Endothelial cell of umbilical vein (primary cell): Measurements from ENCODE around the gene CDC14B. TPM values are rescaled to one million over a fixed set of nuclear protein-coding genes. Genes with fewer than 3 reads are reported as not detected.

ENCODE experiments used
- BruUV-seq: library from RNA; stranded (reverse); fragments of 400-500 nt; replicated peaks from 2 replicates; lab custom pipeline; 2021; lab: Mats Ljungman, UMichigan
- CTCF ChIA-PET: fragments of 300-600, 350-600 bp; sonication (Branson Sonifier 250); formaldehyde crosslinking; loops from one replicate; lab custom pipeline; 2021; ENCODE audit warnings: antibody characterized with exemption, inconsistent platforms; lab: Charles Lee
- POLR2A ChIA-PET: fragments of 300-600, 350-600 bp; sonication (Branson Sonifier 250); formaldehyde crosslinking; loops from one replicate; lab custom pipeline; 2021; ENCODE audit warnings: antibody characterized with exemption, inconsistent platforms; lab: Charles Lee
- DNase-seq: peaks from one replicate; pipeline ENCODE4 v3.0.0-alpha.2; 2011; ENCODE audit warnings: low read depth, low spot score
- FAIRE-seq: peaks from 2 replicates; lab custom pipeline; 2011; peaks lifted over from hg19 to GRCh38; lab: Jason Lieb, UNC
- H2AFZ ChIP-seq: 2 replicates; pipeline ENCODE4 v1.6.0; 2012; ENCODE audit warnings: low read depth, low read length, control low read depth, inconsistent platforms
- H3K27ac ChIP-seq: 2 replicates; pipeline ENCODE4 v1.5.1; 2011; ENCODE audit warnings: low read depth, mild to moderate bottlenecking, control low read depth, low read length, moderate library complexity; ENCODE audit not compliant: insufficient read depth
- H3K27me3 ChIP-seq, 2 experiments: 2 replicates each; pipeline versions ENCODE4 v1.6.0 to v1.6.1; 2011; ENCODE audit warnings: low read length in 2 of 2, mixed read lengths in 1 of 2; ENCODE audit not compliant: control insufficient read depth in 2 of 2, insufficient read depth in 2 of 2
- H3K36me3 ChIP-seq, 2 experiments: 2 replicates in 1 of 2; 3 replicates in 1 of 2; pipeline ENCODE4 v1.5.1; 2011; ENCODE audit warnings: low read length in 2 of 2, mild to moderate bottlenecking in 1 of 2, moderate library complexity in 1 of 2; ENCODE audit not compliant: control insufficient read depth in 2 of 2, insufficient read depth in 2 of 2; ENCODE audit errors: extremely low read depth in 1 of 2
- H3K4me1 ChIP-seq: 3 replicates; pipeline ENCODE4 v1.5.1; 2011; ENCODE audit warnings: mild to moderate bottlenecking, low read length; ENCODE audit not compliant: control insufficient read depth, insufficient read depth; ENCODE audit errors: extremely low read depth
- H3K4me2 ChIP-seq: 2 replicates; pipeline ENCODE4 v1.6.1; 2011; ENCODE audit warnings: low read length, control low read depth, mixed read lengths; ENCODE audit not compliant: insufficient read depth
- H3K4me3 ChIP-seq, 3 experiments: fragments of 200-600 bp in 1 of 3; sonication (generic), shearing (Covaris generic) in 1 of 3; replicated peaks in 1 of 3; 2 replicates each; pipeline ENCODE4 v1.5.1; 2011 to 2016; ENCODE audit warnings: control low read depth in 3 of 3, low read length in 3 of 3, mild to moderate bottlenecking in 2 of 3, inconsistent platforms in 1 of 3, low read depth in 1 of 3, moderate library complexity in 1 of 3; ENCODE audit not compliant: insufficient read depth in 1 of 3
- H3K79me2 ChIP-seq: 2 replicates; pipeline ENCODE4 v1.6.0; 2012; ENCODE audit warnings: low read length, inconsistent platforms; ENCODE audit not compliant: control insufficient read depth, insufficient read depth
- H3K9ac ChIP-seq: replicated peaks from 2 replicates; pipeline ENCODE3; 2011; ENCODE audit warnings: low read length, control low read depth; ENCODE audit not compliant: insufficient read depth; ENCODE audit errors: extremely low read depth
- H3K9me1 ChIP-seq: replicated peaks from 3 replicates; pipeline ENCODE4 v1.6.0; 2011; ENCODE audit warnings: mild to moderate bottlenecking, low read length; ENCODE audit not compliant: control insufficient read depth, insufficient read depth; ENCODE audit errors: extremely low read depth
- H3K9me3 ChIP-seq: replicated peaks from 2 replicates; pipeline ENCODE4 v1.5.1; 2012; ENCODE audit warnings: low read length, inconsistent platforms; ENCODE audit not compliant: control insufficient read depth, insufficient read depth
- H4K20me1 ChIP-seq: replicated peaks from 2 replicates; pipeline ENCODE3; 2011; ENCODE audit warnings: mild to moderate bottlenecking, low read length; ENCODE audit not compliant: control insufficient read depth, insufficient read depth; ENCODE audit errors: extremely low read depth
- CTCF ChIP-seq, 2 donors: IDR thresholded peaks; 1 replicate in 1 of 2; 2 replicates in 1 of 2; pipeline ENCODE4 v1.5.1; 2011; ENCODE audit warnings: low read length in 2 of 2, mild to moderate bottlenecking in 2 of 2, moderate library complexity in 2 of 2, control low read depth in 1 of 2, inconsistent platforms in 1 of 2, low read depth in 1 of 2; ENCODE audit not compliant: insufficient read depth in 1 of 2; ENCODE audit errors: extremely low read depth in 1 of 2
- EZH2 ChIP-seq: IDR thresholded peaks from 2 replicates; pipeline ENCODE4 v1.6.1; 2012; ENCODE audit warnings: borderline replicate concordance, low read depth, mild to moderate bottlenecking, moderate library complexity, low read length, inconsistent platforms; ENCODE audit not compliant: severe bottlenecking
- FOS ChIP-seq: IDR thresholded peaks from 2 replicates; pipeline ENCODE4 v1.6.1; 2011; ENCODE audit warnings: mild to moderate bottlenecking, low read length, moderate library complexity, borderline replicate concordance; ENCODE audit not compliant: insufficient read depth
- GATA2 ChIP-seq: IDR thresholded peaks from 2 replicates; pipeline ENCODE4 v1.7.0; 2011; ENCODE audit warnings: low read depth, mild to moderate bottlenecking, moderate library complexity, mixed read lengths, low read length; ENCODE audit not compliant: insufficient read length, insufficient read depth
- JUN ChIP-seq: IDR thresholded peaks from 2 replicates; pipeline ENCODE4 v1.6.1; 2011; ENCODE audit warnings: borderline replicate concordance, low read depth; ENCODE audit not compliant: insufficient read length, insufficient read depth
- MAX ChIP-seq: IDR thresholded peaks from 2 replicates; pipeline ENCODE4 v1.6.1; 2011; ENCODE audit not compliant: insufficient read depth, insufficient read length
- POLR2AphosphoS5 ChIP-seq: IDR thresholded peaks from 2 replicates; pipeline ENCODE4 v1.6.1; 2012; ENCODE audit warnings: low read depth, mild to moderate bottlenecking, control low read depth, low read length, moderate library complexity; ENCODE audit not compliant: insufficient read depth
- dilution Hi-C: fragments of 300-500 bp; cut with MboI; formaldehyde crosslinking; loops from one replicate; pipeline ENCODE4 v1.15.0; 2019; ENCODE audit warnings: low sequenced_read_pairs; ENCODE audit not compliant: extremely low pct_ligation_motif_present
- intact Hi-C: fragments of 100-400 bp; cut with micrococcal nuclease; formaldehyde crosslinking; loops from one replicate; pipeline ENCODE4 v1.10.0; 2022
- polyA plus RNA-seq, 4 experiments: library from polyadenylated mRNA; depleted of rRNA in 3 of 4; stranded (reverse) in 3 of 4; unstranded in 1 of 4; fragments of >200 nt; gene quantifications; 2 replicates each; pipeline versions ENCODE4 v1.2.1 to v1.2.3, GENCODE V29; 2011 to 2012; ENCODE audit warnings: missing spikeins in 1 of 4
- total RNA-seq: library from RNA; stranded (reverse); gene quantifications from 2 replicates; pipeline ENCODE4 v1.2.3, GENCODE V29; 2021

The CDC14B gene
- total and polyA plus RNA-seq, 2 donors (not counting 3 experiments of a cell fraction or from before 2014, with no cell fraction given) = 0.39 to 0.93 TPM

- no peak overlapping the region for H3K27ac ChIP-seq
- FAIRE-seq = no peak
- no peak overlapping the region for H3K9ac ChIP-seq
- ChIA-PET CTCF (no interaction called here), POLR2A (no interaction called here)
- no peaks in the 10 kb centered on the region for H3K9me3 ChIP-seq
- no peak for TF ChIP-seq EZH2
- no peak for TF ChIP-seq JUN
- no peak for TF ChIP-seq MAX
- TF ChIP-seq CTCF (IDR thresholded peaks at IDR 0.05; ENCODE audit: extremely low read depth in 1 of 2, insufficient read depth in 1 of 2, low read depth in 1 of 2, low read length in 2 of 2) = no peak
- TF ChIP-seq POLR2AphosphoS5 = no peak
- TF ChIP-seq FOS = no peak
- no peak for TF ChIP-seq GATA2
- H3K4me1 ChIP-seq = peaks cover 3% of the 10 kb centered on the region
- DNase-seq = no peak
- H3K27me3 ChIP-seq = no peaks in the 10 kb centered on the region
- no peak overlapping the region for H2AFZ ChIP-seq
- no TSS peak for BruUV-seq
- H3K4me2 ChIP-seq = no peak overlapping the region
- no peaks in the 10 kb centered on the region for H3K79me2 ChIP-seq
- no peaks in the 10 kb centered on the region for H3K9me1 ChIP-seq
- H3K36me3 ChIP-seq = no peaks in the 10 kb centered on the region
- dilution Hi-C loops = no loop called here
- no peaks in the 10 kb centered on the region for H4K20me1 ChIP-seq
- H3K4me3 ChIP-seq = no peak overlapping the region
- intact Hi-C loops = no loop called here
These were observed 116.9 kb downstream of the CDC14B start for GRCh38 chr9:96502539-96503373.
